ENCODE measurements around the gene IPPK. TPM values are rescaled to one million over a fixed set of nuclear protein-coding genes. Genes with fewer than 3 reads are reported as not detected.

IPPK gene
- total and polyA plus RNA-seq, 2 experiments from 2014 or later: 10.7 to 17.8 TPM

DNA sequence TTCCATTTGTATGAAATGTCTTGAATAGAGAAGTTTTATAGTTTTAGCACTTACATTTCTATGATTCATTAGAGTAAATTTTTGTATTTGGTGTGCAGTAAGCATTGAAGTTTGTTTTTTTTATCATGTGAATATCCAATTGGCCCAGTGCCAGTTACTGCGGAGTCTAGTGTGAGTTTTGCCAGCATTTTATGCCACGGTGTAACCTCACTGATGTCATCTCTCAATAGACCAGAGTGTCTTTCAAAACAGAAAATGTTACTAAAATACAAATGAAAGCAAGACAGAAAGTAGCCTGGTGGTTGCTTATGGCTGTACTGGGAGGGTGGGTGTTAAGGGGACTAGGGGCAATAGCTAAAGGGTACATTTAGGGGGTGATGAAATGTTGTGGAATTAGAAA, 62.8 kb downstream of the IPPK start:
- H3K9me2 ChIP-seq (ENCODE audit: insufficient read depth): no peaks in the 10 kb centered on the region
- peaks cover 31% of the 10 kb centered on the region for H3K4me1 ChIP-seq (ENCODE audit: insufficient read depth)
- peak overlapping the region; percentile 23 for H3K9ac ChIP-seq
- no peak overlapping the region for H2AFZ ChIP-seq
- no peaks in the 10 kb centered on the region for H4K20me1 ChIP-seq (ENCODE audit: insufficient read depth)
- peaks cover 30% of the 10 kb centered on the region for H3F3A ChIP-seq (ENCODE audit: insufficient read depth)
- H3K79me2 ChIP-seq (ENCODE audit: insufficient read depth): no peaks in the 10 kb centered on the region
- H3K4me2 ChIP-seq (ENCODE audit: unreplicated experiment): peak overlapping the region; percentile 63
- H3K27me3 ChIP-seq (replicated peaks; ENCODE audit: insufficient read depth): no peaks in the 10 kb centered on the region
- peak overlapping the region; percentile 54 for H3K27ac ChIP-seq
- H3K9me3 ChIP-seq (ENCODE audit: low read depth): no peaks in the 10 kb centered on the region
- H3K36me3 ChIP-seq (ENCODE audit: low read depth): peaks cover 4% of the 10 kb centered on the region; the same call in 1 of the 2 replicates
- peak overlapping the region; percentile 10; the same call in 1 of the 2 replicates for H3K4me3 ChIP-seq
- no peak for TF ChIP-seq EZH2 (IDR thresholded peaks at IDR 0.05; ENCODE audit: insufficient read depth, poor library complexity, severe bottlenecking)
- DNase-seq: peak; percentile 80
- 5 to 6% methylated on average over 2 of the region's 2 CpGs for WGBS, 2 experiments (ENCODE audit: low coverage in 1 of 2, low lambda C conversion rate in 2 of 2, missing lambda C conversion rate in 2 of 2)
- in situ Hi-C loops (cut with MboI): no loop called here

DNA sequence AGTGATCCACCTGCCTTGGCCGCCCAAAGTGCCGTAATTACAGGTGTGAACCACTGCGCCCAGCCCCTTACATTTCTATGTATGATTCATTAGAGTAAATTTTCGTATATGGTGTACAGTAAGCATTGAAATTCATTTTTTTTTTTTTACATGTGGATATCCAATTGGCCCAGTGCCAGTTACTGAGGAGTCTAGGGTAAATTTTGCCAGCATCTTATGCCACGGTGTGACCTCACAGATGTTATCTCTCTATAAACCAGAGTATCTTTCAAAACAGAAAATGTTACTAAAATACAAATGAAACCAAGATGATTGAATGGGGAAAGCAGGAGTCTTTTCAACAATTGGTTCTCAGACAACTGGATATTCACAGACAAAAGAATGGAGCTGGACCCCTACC, 64.7 kb downstream of the IPPK start:
- 78 to 80% methylated on average over 5 of the region's 5 CpGs for WGBS, 2 experiments (ENCODE audit: low coverage in 1 of 2, low lambda C conversion rate in 2 of 2, missing lambda C conversion rate in 2 of 2)
- H3K4me1 ChIP-seq (ENCODE audit: insufficient read depth): peaks cover 43% of the 10 kb centered on the region
- H3F3A ChIP-seq (ENCODE audit: insufficient read depth): peaks cover 36% of the 10 kb centered on the region
- H3K27ac ChIP-seq: no peak overlapping the region
- no peak overlapping the region for H3K4me2 ChIP-seq (ENCODE audit: unreplicated experiment)
- DNase-seq: no peak
- no peak overlapping the region for H3K4me3 ChIP-seq
- no peaks in the 10 kb centered on the region for H3K36me3 ChIP-seq (ENCODE audit: low read depth)
- H2AFZ ChIP-seq: no peak overlapping the region
- H4K20me1 ChIP-seq (ENCODE audit: insufficient read depth): no peaks in the 10 kb centered on the region
- no peak for TF ChIP-seq EZH2 (IDR thresholded peaks at IDR 0.05; ENCODE audit: insufficient read depth, poor library complexity, severe bottlenecking)
- no peak for TF ChIP-seq EZH2phosphoT487 (IDR thresholded peaks at IDR 0.05; ENCODE audit: insufficient read depth, low read depth)
- H3K9me2 ChIP-seq (ENCODE audit: insufficient read depth): no peaks in the 10 kb centered on the region
- no peaks in the 10 kb centered on the region for H3K79me2 ChIP-seq (ENCODE audit: insufficient read depth)
- H3K9me3 ChIP-seq (ENCODE audit: low read depth): no peaks in the 10 kb centered on the region
- H3K27me3 ChIP-seq (replicated peaks; ENCODE audit: insufficient read depth): no peaks in the 10 kb centered on the region
- in situ Hi-C loops (cut with MboI): no loop called here
- H3K9ac ChIP-seq: no peak overlapping the region

DNA sequence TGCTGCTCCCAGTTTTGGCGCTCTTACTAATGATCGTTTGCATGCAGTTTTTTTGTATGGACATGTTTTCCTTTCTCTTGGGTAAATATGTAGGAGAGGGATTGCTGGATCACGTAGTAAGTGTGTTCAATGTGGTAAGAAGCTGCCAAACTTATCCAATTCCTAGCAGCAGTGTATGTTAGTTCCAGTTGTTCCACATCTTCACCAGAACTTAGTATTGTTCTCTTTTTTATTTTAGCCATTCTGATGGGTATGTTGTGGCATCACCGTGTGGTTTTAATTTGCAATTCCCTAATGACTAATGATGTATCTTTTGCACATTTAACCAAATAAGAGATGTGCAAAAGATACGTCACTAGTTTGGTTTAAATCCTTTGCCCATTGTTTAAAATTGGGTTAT, 65.9 kb downstream of the IPPK start:
- H3F3A ChIP-seq (ENCODE audit: insufficient read depth): peaks cover 24% of the 10 kb centered on the region
- no peak overlapping the region for H3K4me3 ChIP-seq
- H3K9ac ChIP-seq: no peak overlapping the region
- H3K9me3 ChIP-seq (ENCODE audit: low read depth): no peaks in the 10 kb centered on the region
- WGBS, 2 experiments (ENCODE audit: low coverage in 1 of 2, low lambda C conversion rate in 2 of 2, missing lambda C conversion rate in 2 of 2): 82 to 86% methylated on average over 5 of the region's 5 CpGs
- in situ Hi-C loops (cut with MboI): no loop called here
- DNase-seq: no peak
- no peaks in the 10 kb centered on the region for H4K20me1 ChIP-seq (ENCODE audit: insufficient read depth)
- H3K4me1 ChIP-seq (ENCODE audit: insufficient read depth): peaks cover 37% of the 10 kb centered on the region
- H3K27ac ChIP-seq: no peak overlapping the region
- no peak overlapping the region for H3K4me2 ChIP-seq (ENCODE audit: unreplicated experiment)
- no peak overlapping the region for H2AFZ ChIP-seq
- no peaks in the 10 kb centered on the region for H3K27me3 ChIP-seq (replicated peaks; ENCODE audit: insufficient read depth)
- H3K79me2 ChIP-seq (ENCODE audit: insufficient read depth): no peaks in the 10 kb centered on the region
- no peaks in the 10 kb centered on the region for H3K9me2 ChIP-seq (ENCODE audit: insufficient read depth)
- no peaks in the 10 kb centered on the region for H3K36me3 ChIP-seq (ENCODE audit: low read depth)
- TF ChIP-seq EZH2phosphoT487 (IDR thresholded peaks at IDR 0.05; ENCODE audit: insufficient read depth, low read depth): no peak
- TF ChIP-seq EZH2 (IDR thresholded peaks at IDR 0.05; ENCODE audit: insufficient read depth, poor library complexity, severe bottlenecking): no peak

DNA sequence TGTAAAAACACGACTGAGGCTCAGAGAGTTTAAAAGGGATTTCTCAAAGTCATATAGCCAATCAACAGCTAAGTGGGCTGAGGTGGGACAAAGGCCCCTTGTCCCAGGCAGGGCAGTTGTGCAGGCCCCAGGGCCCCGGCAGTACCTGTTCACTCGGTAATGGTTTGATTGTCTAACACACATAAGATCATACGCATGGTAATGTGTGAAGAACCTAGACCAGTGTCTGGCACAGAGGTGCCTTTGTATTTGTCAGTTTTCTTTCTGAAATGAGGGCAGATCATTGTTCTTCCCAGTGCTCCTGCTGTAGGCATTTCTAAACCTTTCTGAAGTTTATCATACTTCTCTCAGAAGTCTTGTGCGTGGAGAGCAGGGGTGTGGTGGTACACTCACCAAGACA, 66.8 kb downstream of the IPPK start:
- peaks cover 15% of the 10 kb centered on the region for H3F3A ChIP-seq (ENCODE audit: insufficient read depth)
- no peak overlapping the region for H3K4me3 ChIP-seq
- H3K27me3 ChIP-seq (replicated peaks; ENCODE audit: insufficient read depth): no peaks in the 10 kb centered on the region
- TF ChIP-seq EZH2phosphoT487 (IDR thresholded peaks at IDR 0.05; ENCODE audit: insufficient read depth, low read depth) (no peak), EZH2 (IDR thresholded peaks at IDR 0.05; ENCODE audit: insufficient read depth, poor library complexity, severe bottlenecking) (no peak)
- DNase-seq: no peak
- H3K27ac ChIP-seq: no peak overlapping the region
- H3K4me2 ChIP-seq (ENCODE audit: unreplicated experiment): no peak overlapping the region
- no peak overlapping the region for H2AFZ ChIP-seq
- in situ Hi-C loops (cut with MboI): no loop called here
- H3K36me3 ChIP-seq (ENCODE audit: low read depth): no peaks in the 10 kb centered on the region
- H3K9me2 ChIP-seq (ENCODE audit: insufficient read depth): no peaks in the 10 kb centered on the region
- no peaks in the 10 kb centered on the region for H3K9me3 ChIP-seq (ENCODE audit: low read depth)
- no peaks in the 10 kb centered on the region for H4K20me1 ChIP-seq (ENCODE audit: insufficient read depth)
- no peak overlapping the region for H3K9ac ChIP-seq
- WGBS, 2 experiments (ENCODE audit: low coverage in 1 of 2, low lambda C conversion rate in 2 of 2, missing lambda C conversion rate in 2 of 2): 65 to 70% methylated on average over 5 of the region's 5 CpGs
- peaks cover 28% of the 10 kb centered on the region for H3K4me1 ChIP-seq (ENCODE audit: insufficient read depth)
- no peaks in the 10 kb centered on the region for H3K79me2 ChIP-seq (ENCODE audit: insufficient read depth)

DNA sequence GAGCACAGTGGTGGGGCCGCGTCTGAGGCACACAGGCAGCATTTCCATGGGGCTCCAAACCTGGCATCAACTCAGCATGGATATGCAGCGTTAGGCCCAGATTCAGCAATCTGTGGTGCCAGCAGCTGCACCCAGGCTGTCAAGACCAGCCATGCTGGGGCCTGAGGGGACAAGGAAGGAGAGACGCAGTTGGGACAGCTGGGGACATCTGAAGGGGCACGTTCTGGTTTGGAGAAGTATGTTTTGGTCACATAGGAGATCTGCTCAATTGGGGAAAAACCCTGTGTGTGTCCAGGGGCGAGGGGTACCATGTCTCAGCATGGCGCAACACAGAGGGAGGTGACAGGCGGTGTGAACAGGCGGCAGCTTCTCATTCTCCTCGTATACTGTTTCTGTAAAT, 67.5 kb downstream of the IPPK start:
- Histone ChIP-seq H3K9ac (no peak overlapping the region), H3K4me3 (no peak overlapping the region), H3K36me3 (ENCODE audit: low read depth) (no peaks in the 10 kb centered on the region), H3K79me2 (ENCODE audit: insufficient read depth) (no peaks in the 10 kb centered on the region), H3K27me3 (replicated peaks; ENCODE audit: insufficient read depth) (no peaks in the 10 kb centered on the region), H3F3A (ENCODE audit: insufficient read depth) (peaks cover 9% of the 10 kb centered on the region), H3K9me3 (ENCODE audit: low read depth) (no peaks in the 10 kb centered on the region), H3K4me2 (ENCODE audit: unreplicated experiment) (no peak overlapping the region), H4K20me1 (ENCODE audit: insufficient read depth) (no peaks in the 10 kb centered on the region), H3K4me1 (ENCODE audit: insufficient read depth) (peaks cover 21% of the 10 kb centered on the region), H3K9me2 (ENCODE audit: insufficient read depth) (no peaks in the 10 kb centered on the region), H3K27ac (no peak overlapping the region), H2AFZ (no peak overlapping the region)
- TF ChIP-seq EZH2phosphoT487 (IDR thresholded peaks at IDR 0.05; ENCODE audit: insufficient read depth, low read depth) (no peak), EZH2 (IDR thresholded peaks at IDR 0.05; ENCODE audit: insufficient read depth, poor library complexity, severe bottlenecking) (no peak)
- DNase-seq: no peak
- in situ Hi-C loops (cut with MboI): no loop called here
- 91 to 95% methylated on average over 10 of the region's 10 CpGs for WGBS, 2 experiments (ENCODE audit: low coverage in 1 of 2, low lambda C conversion rate in 2 of 2, missing lambda C conversion rate in 2 of 2)

Data from GM23248 (cell line).